ENCODE data around the gene UPB1.

GRCh38 chr22:24466716-24467328, 28.3 kb upstream of the UPB1 start:
- no peak for TF ChIP-seq POLR2A (IDR thresholded peaks at IDR 0.05)
- TF ChIP-seq CTCF (IDR thresholded peaks at IDR 0.05): no peak
- TF ChIP-seq EP300 (IDR thresholded peaks at IDR 0.05): no peak

Data from sigmoid colon (tissue), 4 donors.